Activated T-cell treated with anti-CD3 and anti-CD28 coated beads, Interleukin-2, amount 50 U/mL, for 1 hour (primary cell): ENCODE measurements around the gene SLC41A2.
"Not testable (repeated sequence)": the region's sequence is repeated elsewhere in the genome, so short reads cannot be mapped to it uniquely, and the experiment has no call there.

ENCODE experiments used
- DNase-seq: peaks from one replicate; pipeline ENCODE4 v3.0.0-alpha.2; 2020

SLC41A2 gene

DNA sequence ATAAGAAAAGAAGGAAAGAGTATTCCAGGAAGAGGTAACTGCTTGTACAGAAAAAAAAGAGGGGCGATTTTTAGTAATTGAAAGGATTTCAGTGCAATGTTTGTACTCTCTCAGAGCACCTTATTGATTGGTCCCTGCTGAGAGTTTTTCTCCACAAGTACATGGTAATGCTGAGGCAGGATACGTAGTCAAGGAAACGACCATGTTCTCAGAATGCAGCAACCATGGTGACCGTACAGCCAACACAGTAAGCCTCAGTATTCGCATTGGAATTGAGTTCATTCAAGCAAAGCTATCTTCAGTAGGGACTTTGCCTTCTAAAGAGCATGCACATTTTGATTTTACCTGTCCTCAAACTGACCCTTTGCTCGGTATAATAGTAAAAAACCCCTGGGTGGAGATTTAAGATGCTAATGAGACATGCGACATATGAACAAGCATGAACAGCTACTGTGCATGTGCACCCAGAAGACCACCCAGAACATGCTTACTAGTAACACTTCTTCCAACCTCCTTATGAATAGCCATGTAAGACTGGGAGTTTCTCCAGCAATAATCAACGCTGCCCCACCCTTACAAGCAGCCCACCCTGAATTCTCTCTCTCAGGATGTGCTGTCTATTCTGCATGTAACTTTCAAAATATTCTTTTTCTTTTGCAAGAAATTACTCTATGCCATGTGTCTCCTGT, 6.2 kb upstream of the SLC41A2 start:
- DNase-seq: no peak

- DNase-seq: no peak
Measured at GRCh38 chr12:104963757-104964156, 5.7 kb upstream of the SLC41A2 start.

DNA sequence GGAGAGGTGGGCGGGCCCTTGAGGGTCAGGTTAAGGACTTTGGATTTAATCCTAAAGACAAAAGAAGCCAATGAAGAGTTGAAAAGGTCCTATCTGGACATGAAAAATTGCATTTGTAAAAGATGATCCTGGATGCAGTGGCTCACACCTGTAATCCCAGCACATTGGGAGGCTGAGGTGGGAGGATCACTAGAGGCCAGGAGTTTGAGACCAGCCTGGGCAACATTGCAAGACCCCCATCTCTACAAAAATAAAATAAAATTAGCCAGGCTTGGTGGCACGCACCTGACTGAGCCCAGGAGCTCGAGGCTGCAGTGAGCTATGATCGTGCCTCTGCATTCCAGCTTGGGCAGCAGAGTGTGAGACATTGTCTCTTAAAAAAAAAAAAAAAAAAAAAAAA, 2.4 kb upstream of the SLC41A2 start:
- DNase-seq: no peak

GRCh38 chr12:104959335-104959841, 1.3 kb upstream of the SLC41A2 start:
- DNase-seq: no peak

DNA sequence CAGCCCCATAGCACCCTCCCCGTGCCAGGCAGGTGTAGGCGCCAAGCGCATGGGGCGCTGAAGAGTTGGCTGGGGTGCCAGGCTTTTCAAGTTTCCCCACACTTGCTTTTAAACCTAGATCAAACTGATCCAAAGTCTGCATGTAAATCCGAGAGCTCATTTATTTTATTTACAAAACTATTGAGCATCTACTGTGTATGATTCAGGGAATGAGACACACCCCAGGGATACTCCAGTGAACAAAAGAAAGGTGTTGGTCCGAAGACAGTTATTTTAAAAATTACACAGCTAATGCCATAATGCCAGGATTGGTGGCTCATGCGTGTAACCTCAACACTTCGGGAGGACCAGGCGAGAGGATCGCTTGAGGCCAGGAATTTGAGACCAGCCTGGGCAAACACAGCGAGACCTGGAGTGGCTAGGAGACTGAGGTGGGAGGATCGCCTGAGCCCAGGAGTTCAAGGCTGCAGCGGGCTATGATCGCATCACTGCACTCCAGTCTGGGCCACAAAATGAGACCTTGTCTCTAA, 780 bp upstream of the SLC41A2 start:
- no peak for DNase-seq

GRCh38 chr12:104957719-104958000, 430 bp downstream of the SLC41A2 start:
- peak; percentile 62 for DNase-seq

DNA sequence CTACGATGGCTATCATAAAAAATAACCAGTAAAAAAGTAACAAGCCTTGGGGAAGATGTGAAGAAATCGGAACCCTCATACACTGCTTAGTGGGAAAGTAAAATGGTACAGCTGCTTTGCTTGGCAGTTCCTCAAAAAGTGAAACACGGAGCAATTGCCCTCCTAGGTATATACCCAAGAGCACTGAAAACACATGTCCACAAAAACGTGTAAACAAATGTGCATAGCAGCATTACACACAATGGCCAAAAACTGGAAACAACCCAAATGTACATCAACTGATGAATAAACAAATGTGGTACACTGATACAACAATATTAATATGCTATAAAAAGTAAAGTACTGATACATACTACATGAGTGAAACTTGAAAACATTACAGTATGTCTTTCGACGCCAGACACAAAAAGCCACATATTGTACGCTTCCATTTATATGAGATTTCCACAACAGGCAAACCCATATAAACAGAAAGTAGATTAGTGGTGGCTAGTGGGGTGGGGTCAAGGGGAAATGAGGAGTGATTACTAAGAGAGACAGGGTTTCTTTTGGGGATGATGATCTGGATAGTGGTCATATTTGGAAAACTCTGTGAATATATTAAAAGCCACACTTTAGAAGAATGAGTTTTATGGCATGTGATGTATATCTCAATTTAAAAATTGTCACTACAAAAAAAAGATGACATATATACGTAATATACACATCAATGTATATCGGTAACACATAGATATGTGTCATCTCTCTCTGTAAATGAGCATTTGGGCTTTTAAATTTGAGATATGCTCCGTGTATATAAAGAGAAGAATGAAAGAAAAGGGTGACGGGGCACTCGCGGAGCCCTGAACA, 996 bp downstream of the SLC41A2 start:
- no peak for DNase-seq

GRCh38 chr12:104955703-104956102, 2.4 kb downstream of the SLC41A2 start:
- no peak for DNase-seq

DNA sequence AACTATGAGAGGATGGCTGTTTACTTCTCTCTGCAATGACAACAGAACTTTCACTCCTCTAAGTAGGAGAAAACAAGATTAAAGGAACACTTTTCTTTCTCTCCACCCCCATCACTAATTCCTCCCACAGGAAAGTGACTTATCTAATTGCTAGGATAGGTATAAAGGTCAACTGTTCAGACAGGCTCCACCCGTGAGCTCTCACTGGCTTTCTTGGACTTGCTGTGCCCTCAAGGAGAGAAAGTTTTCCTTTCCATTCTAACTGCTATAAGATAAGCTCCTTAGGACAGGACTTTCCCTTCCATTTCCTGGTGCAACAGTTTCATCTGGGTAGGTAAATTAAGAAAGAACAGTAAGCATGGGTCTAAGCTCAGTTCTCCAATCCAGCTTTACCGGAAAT, 4.8 kb downstream of the SLC41A2 start:
- no peak for DNase-seq

DNA sequence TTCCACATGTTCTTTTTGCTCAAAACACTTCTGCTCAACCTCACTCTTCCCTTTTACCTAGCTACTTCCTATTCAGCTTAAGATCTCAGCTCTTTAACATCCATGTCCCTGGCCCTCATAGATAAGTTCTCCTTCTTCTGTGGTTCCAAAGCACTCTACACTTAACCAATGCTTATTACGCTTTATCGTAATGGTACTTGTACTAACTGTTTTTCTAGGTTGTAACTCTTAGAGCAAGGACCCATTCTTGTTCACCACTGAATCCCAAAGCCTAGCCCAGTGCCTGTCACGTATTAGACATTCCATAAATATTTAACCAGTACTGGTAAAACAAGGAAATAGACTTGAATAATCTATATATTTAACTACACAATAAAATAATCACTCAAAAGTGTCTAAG, 5.3 kb downstream of the SLC41A2 start:
- DNase-seq: no peak

DNA sequence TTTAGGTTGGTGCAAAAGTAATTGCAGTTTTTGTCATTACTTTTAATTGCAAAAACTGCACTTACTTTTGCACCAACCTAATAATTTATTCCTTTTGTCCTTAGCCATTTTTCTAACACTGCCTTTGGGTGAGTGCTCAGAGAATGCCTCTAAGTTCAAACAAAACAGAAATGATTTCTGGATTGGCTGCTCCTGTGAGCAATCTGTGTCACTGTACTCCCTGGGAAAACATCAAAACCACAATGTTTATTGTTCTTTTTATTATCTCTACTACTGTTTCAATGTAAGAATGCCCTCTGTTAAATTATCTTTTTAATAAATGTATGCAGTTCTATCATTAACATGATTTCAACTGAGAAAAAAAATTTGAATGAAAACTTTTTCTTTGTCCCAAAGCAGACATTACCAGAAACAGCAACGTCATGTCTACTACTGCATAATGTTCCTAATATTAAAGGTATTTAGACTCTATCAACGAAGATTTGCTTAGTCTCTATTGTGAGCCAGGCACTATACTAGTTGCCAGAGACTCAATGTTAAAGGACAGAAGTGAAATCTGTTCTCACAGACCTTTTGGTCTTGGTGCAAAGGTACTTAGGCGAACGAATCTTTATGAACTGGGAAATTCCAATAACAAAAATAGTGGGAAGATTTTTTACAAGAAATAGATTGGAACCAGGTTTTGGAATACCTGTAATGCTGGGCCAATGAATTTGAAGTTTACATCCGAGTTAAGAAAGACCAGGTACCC, 6.2 kb downstream of the SLC41A2 start:
- no peak for DNase-seq

DNA sequence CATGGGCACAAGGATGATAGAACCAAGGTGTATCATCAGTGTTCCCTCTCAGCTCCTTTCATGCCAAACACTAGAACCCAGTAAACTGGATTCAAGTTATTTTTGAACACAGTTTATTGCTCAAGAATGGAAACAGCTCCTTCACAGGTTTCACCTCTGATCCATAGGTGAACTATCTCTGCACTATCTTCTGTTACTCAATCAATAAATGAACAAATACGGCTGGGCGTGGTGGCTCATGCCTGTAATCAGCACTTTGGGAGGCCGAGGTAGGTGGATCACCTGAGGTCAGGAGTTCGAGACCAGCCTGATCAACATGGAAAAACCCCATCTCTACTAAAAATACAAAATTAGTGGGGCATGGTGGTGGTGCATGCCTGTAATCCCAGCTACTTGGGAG, 9.4 kb downstream of the SLC41A2 start:
- not testable (repeated sequence) for DNase-seq

- no peak for DNase-seq
Measured at GRCh38 chr12:104944252-104944651, 13.8 kb downstream of the SLC41A2 start.

GRCh38 chr12:104943401-104943800, 14.7 kb downstream of the SLC41A2 start:
- not testable (repeated sequence) for DNase-seq

DNA sequence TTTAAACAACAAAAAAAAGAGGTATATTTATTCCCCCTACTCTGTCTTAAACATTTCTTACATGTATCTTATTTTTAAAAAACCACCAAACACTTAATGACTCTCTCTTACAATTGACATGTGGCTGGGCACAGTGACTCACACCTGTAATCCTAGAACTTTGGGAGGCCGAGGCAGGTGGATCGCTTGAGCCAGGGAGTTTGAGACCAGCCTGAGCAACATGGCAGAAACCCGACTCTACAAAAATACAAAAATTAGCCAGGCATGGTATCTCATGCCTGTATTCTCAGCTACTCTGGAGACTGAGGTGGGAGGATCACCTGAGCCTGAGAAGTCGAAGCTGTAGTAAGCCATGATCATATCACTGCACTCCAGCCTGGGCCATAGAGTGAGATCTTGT, 16.0 kb downstream of the SLC41A2 start:
- no peak for DNase-seq

GRCh38 chr12:104941454-104941853, 16.6 kb downstream of the SLC41A2 start:
- no peak for DNase-seq

DNA sequence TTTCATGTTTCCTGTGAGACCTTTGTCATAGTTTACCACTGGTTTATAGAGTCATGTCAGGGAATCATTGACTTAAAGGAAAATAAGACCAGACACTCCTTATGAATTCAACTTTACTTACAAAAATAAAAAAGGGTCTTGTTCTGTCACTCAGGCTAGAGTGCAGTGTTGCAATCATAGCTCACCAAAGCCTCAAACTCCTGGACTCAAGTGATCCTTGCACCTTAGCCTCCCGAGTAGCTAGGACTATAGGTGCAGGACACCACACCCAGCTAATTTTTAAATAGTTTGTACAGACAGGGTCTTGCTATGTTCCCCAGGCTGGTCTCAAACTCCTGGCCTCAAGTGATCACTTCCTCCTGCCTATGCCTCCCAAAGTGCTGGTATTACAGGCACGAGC, 19.0 kb downstream of the SLC41A2 start:
- no peak for DNase-seq

DNA sequence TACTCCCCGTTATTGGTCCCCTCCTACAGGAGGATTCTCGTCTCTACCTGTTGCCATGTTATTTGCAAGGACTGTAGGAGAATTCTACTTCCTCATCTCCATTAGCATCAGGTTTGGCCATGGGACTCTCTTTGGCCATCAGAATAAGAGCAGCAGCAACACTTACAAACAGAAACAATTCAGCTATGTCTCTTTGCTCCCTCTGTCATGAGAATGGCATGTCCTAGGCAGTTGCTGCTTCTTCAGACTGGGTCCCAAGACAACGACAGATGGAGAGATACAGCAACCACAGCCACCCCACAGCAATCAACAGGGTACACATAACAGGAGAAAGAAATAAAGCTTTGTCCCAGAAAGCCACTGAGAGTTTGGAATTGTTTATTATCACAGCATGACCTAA, 19.7 kb downstream of the SLC41A2 start:
- no peak for DNase-seq

GRCh38 chr12:104935886-104936285, 22.2 kb downstream of the SLC41A2 start:
- no peak for DNase-seq

GRCh38 chr12:104933778-104934177, 24.3 kb downstream of the SLC41A2 start:
- no peak for DNase-seq

DNA sequence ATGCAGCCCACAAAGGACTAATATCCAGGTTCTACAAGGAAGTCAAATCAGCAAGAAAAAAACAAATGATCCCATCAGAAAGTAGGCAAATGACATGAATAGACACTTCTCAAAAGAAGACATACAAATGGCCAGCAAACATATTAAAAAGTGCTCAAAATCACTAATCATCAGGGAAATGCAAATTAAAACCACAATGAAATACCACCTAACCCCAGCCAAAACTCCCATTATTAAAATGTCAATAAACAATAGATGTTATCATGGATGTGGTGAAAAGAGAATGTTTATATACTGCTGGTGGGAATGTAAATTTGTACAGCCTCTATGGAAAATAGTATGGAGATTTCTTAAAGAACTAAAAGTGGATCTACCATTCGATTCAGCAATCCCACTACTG, 25.0 kb downstream of the SLC41A2 start:
- no peak for DNase-seq

DNA sequence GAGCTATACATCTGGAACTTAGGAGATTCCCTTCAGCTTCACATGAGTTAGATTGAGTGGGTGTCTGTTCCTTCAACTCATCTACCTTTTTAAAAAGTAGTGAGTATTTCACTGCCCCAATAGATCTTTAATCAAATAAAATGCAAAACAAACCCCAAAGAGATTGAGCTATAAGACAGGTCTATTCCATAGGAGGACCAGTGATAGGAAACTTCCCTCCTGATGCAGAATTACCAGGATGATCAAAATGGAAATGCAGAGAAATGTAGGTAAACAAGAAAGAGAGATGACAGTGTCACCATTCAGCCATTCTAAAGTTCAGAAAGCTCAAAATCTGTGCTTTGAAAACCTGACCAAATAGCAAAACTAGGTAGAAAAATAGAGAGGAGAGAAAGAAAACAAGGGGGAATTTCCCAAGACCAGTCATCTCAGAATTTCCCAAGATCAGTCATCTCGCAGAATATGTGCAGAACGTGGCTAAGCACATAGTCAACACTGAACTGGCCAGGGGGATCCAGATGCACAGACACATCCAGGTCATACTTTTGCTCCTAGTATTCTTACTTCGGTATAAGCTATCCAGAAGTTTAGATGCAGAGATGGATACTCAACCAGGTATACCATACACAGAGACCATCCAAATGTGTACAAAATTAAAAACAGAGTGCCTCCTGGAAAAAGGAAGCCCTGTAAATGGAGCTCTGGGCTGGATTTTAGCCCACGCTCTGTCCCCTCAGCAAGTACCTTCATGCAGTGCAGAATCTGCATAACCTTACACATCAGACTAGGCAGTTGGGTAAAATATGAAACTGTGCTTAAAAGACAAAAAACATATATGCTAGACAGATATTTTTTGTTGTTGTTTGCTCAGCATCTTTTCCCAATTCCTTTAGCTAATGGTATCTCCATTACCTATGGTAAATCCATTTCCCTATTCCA, 27.4 kb downstream of the SLC41A2 start:
- DNase-seq: no peak
